Stimulated activated naive CD8-positive, alpha-beta T cell treated with anti-CD3 and anti-CD28 coated beads, Interleukin-15, amount 100 ng/mL, for 72 hours (primary cell): ENCODE results near the gene PCDHA5.
"Not testable (repeated sequence)": the region's sequence is repeated elsewhere in the genome, so short reads cannot be mapped to it uniquely, and the experiment has no call there.

Source experiments
- ATAC-seq: fragments of 150-1000 bp; cut with Tn5 transposase; 2 replicates; pipeline ENCODE4 v1.10.0; 2021; ENCODE audit warnings: mild to moderate bottlenecking, moderate library complexity
- DNase-seq, 2 donors: peaks; one replicate each; pipeline ENCODE4 v3.0.0; 2021 to 2022
- H3K27ac Mint-ChIP-seq, 2 donors: one replicate each; pipeline ENCODE4 v1.8.0; 2022; ENCODE audit warnings: mild to moderate bottlenecking in 2 of 2, mixed read lengths in 2 of 2, moderate library complexity in 2 of 2
- H3K27me3 Mint-ChIP-seq: one replicate; pipeline ENCODE4 v1.8.0; 2022; ENCODE audit warnings: mixed read lengths
- H3K4me1 Mint-ChIP-seq: one replicate; pipeline ENCODE4 v1.8.0; 2022; ENCODE audit warnings: mild to moderate bottlenecking, mixed read lengths
- H3K4me3 Mint-ChIP-seq, 2 donors: one replicate each; pipeline ENCODE4 v1.8.0; 2022; ENCODE audit warnings: mild to moderate bottlenecking in 2 of 2, mixed read lengths in 2 of 2, moderate library complexity in 1 of 2
- H3K9me3 Mint-ChIP-seq, 2 donors: one replicate each; pipeline ENCODE4 v1.8.0; 2022; ENCODE audit warnings: mixed read lengths in 2 of 2

The PCDHA5 gene

GRCh38 chr5:140821375-140822280 lies at the start of gene PCDHA5:
TSS of gene PCDHA5 (plus strand) at chr5:140821613.
- DNase-seq (no peak), ATAC-seq (no peak)

GRCh38 chr5:140780512-140780911 lies 40.9 kb upstream of the PCDHA5 start:
- peaks cover 39 to 61% of the 10 kb centered on the region in 2 donors for H3K9me3 Mint-ChIP-seq
- H3K27me3 Mint-ChIP-seq, result no peaks in the 10 kb centered on the region

More at GRCh38 chr5:140821375-140822280, at the start of gene PCDHA5:
- Mint-ChIP-seq H3K27ac (no peak within 1 kb of the TSS), H3K9me3 (peaks cover 0 to 7% of the 10 kb centered on the region in 2 donors), H3K4me1 (no peaks in the 10 kb centered on the region), H3K4me3 (no peak within 1 kb of the TSS), H3K27me3 (peaks cover 6% of the 10 kb centered on the region)

GRCh38 chr5:140785905-140786686 lies 35.3 kb upstream of the PCDHA5 start, which contains the start of gene PCDHA1:
TSS of gene PCDHA1 (plus strand) at chr5:140786140.
- DNase-seq (no peak), ATAC-seq (no peak)
- no peak within 1 kb of the TSS for H3K4me3 Mint-ChIP-seq
- H3K27ac Mint-ChIP-seq, result no peak within 1 kb of the TSS
- no peaks in the 10 kb centered on the region for H3K4me1 Mint-ChIP-seq
- H3K9me3 Mint-ChIP-seq, result peaks cover 21 to 59% of the 10 kb centered on the region in 2 donors
- H3K27me3 Mint-ChIP-seq, result peaks cover 30% of the 10 kb centered on the region

More at GRCh38 chr5:140780512-140780911, 40.9 kb upstream of the PCDHA5 start:
- peak overlapping the region in 1 of 2 donors; percentile 20 for H3K27ac Mint-ChIP-seq
- H3K4me3 Mint-ChIP-seq, result no peak overlapping the region
- ATAC-seq (no peak), DNase-seq (no peak)
- no peaks in the 10 kb centered on the region for H3K4me1 Mint-ChIP-seq

- not testable (repeated sequence) for H3K4me3 Mint-ChIP-seq, H3K27ac Mint-ChIP-seq, H3K4me1 Mint-ChIP-seq, DNase-seq, ATAC-seq
- Mint-ChIP-seq H3K9me3 (peaks cover 19 to 59% of the 10 kb centered on the region in 2 donors), H3K27me3 (peaks cover 30% of the 10 kb centered on the region)
Observed at GRCh38 chr5:140787422-140787821, 34.0 kb upstream of the PCDHA5 start.

GRCh38 chr5:140787849-140788504 lies 33.4 kb upstream of the PCDHA5 start:
- not testable (repeated sequence) for H3K4me1 Mint-ChIP-seq, ATAC-seq, H3K4me3 Mint-ChIP-seq, H3K27ac Mint-ChIP-seq, DNase-seq
- Mint-ChIP-seq H3K27me3 (peaks cover 33% of the 10 kb centered on the region), H3K9me3 (peaks cover 24 to 57% of the 10 kb centered on the region in 2 donors)

GRCh38 chr5:140791089-140791488 lies 30.3 kb upstream of the PCDHA5 start:
- Mint-ChIP-seq H3K9me3 (peaks cover 23 to 44% of the 10 kb centered on the region in 2 donors), H3K27ac (no peak overlapping the region), H3K27me3 (peaks cover 39% of the 10 kb centered on the region), H3K4me3 (no peak overlapping the region), H3K4me1 (no peaks in the 10 kb centered on the region)
- no peak for ATAC-seq
- no peak for DNase-seq

- DNase-seq (no peak), ATAC-seq (no peak)
- H3K27ac Mint-ChIP-seq, result no peak within 1 kb of the TSS
- H3K4me3 Mint-ChIP-seq, result no peak within 1 kb of the TSS
- no peaks in the 10 kb centered on the region for H3K4me1 Mint-ChIP-seq
- peaks cover 20 to 21% of the 10 kb centered on the region in 2 donors for H3K9me3 Mint-ChIP-seq
- H3K27me3 Mint-ChIP-seq, result peaks cover 16% of the 10 kb centered on the region
Observed at GRCh38 chr5:140794595-140795258, 26.7 kb upstream of the PCDHA5 start, which contains the start of gene PCDHA2. TSS of gene PCDHA2 (plus strand) at chr5:140794852.

GRCh38 chr5:140795259-140795641 lies 26.2 kb upstream of the PCDHA5 start:
- ATAC-seq (no peak), DNase-seq (no peak)
- Mint-ChIP-seq H3K27ac (no peak overlapping the region), H3K4me3 (no peak overlapping the region), H3K27me3 (peaks cover 14% of the 10 kb centered on the region), H3K4me1 (no peaks in the 10 kb centered on the region), H3K9me3 (peaks cover 21 to 23% of the 10 kb centered on the region in 2 donors)

- ATAC-seq, H3K4me1 Mint-ChIP-seq, H3K27ac Mint-ChIP-seq, H3K4me3 Mint-ChIP-seq, DNase-seq: not testable (repeated sequence)
- H3K27me3 Mint-ChIP-seq, result peaks cover 14% of the 10 kb centered on the region
- H3K9me3 Mint-ChIP-seq, result peaks cover 17 to 23% of the 10 kb centered on the region in 2 donors
Observed at GRCh38 chr5:140796072-140796717, 25.2 kb upstream of the PCDHA5 start.

GRCh38 chr5:140796718-140797095 lies 24.7 kb upstream of the PCDHA5 start:
- Mint-ChIP-seq H3K9me3 (peaks cover 15 to 23% of the 10 kb centered on the region in 2 donors), H3K4me1 (no peaks in the 10 kb centered on the region), H3K27me3 (peaks cover 14% of the 10 kb centered on the region), H3K27ac (no peak overlapping the region), H3K4me3 (no peak overlapping the region)
- ATAC-seq (no peak), DNase-seq (no peak)

- ATAC-seq (no peak), DNase-seq (no peak)
- no peak within 1 kb of the TSS for H3K27ac Mint-ChIP-seq
- no peaks in the 10 kb centered on the region for H3K4me1 Mint-ChIP-seq
- peaks cover 9% of the 10 kb centered on the region for H3K27me3 Mint-ChIP-seq
- H3K9me3 Mint-ChIP-seq, result peaks cover 13 to 14% of the 10 kb centered on the region in 2 donors
- H3K4me3 Mint-ChIP-seq, result no peak within 1 kb of the TSS
Observed at GRCh38 chr5:140800816-140801493, 20.5 kb upstream of the PCDHA5 start, which contains the start of gene PCDHA3. TSS of gene PCDHA3 (plus strand) at chr5:140801057.

GRCh38 chr5:140801494-140801841 lies 19.9 kb upstream of the PCDHA5 start:
- Mint-ChIP-seq H3K4me3 (no peak overlapping the region), H3K27ac (no peak overlapping the region), H3K27me3 (peaks cover 9% of the 10 kb centered on the region), H3K4me1 (no peaks in the 10 kb centered on the region), H3K9me3 (peaks cover 13 to 14% of the 10 kb centered on the region in 2 donors)
- no peak for ATAC-seq
- DNase-seq, result no peak

- H3K4me1 Mint-ChIP-seq, DNase-seq, H3K27ac Mint-ChIP-seq, H3K27me3 Mint-ChIP-seq, ATAC-seq, H3K4me3 Mint-ChIP-seq: not testable (repeated sequence)
- H3K9me3 Mint-ChIP-seq, result peaks cover 13 to 14% of the 10 kb centered on the region in 2 donors
Observed at GRCh38 chr5:140802381-140802780, 19.0 kb upstream of the PCDHA5 start.

GRCh38 chr5:140802781-140803271 lies 18.6 kb upstream of the PCDHA5 start:
- Mint-ChIP-seq H3K27ac (no peak overlapping the region), H3K9me3 (peaks cover 13 to 14% of the 10 kb centered on the region in 2 donors), H3K27me3 (peaks cover 9% of the 10 kb centered on the region), H3K4me1 (no peaks in the 10 kb centered on the region), H3K4me3 (no peak overlapping the region)
- DNase-seq (no peak), ATAC-seq (no peak)
